ENCODE data around the gene RNF34. TPM values are rescaled to one million over a fixed set of nuclear protein-coding genes. Genes with fewer than 3 reads are reported as not detected.

The RNF34 gene
- total RNA-seq, 4 donors from 2014 or later, result 46.8 to 63.2 (median 49.8) TPM

- Histone ChIP-seq H3K4me3 (no peak overlapping the region), H3K9me3 (no peaks in the 10 kb centered on the region), H3K36me3 (no peaks in the 10 kb centered on the region), H3K4me1 (peaks cover 3 to 23% (median 17%) of the 10 kb centered on the region in 4 donors), H3K27me3 (no peaks in the 10 kb centered on the region), H3K27ac (no peak overlapping the region)
- 90% methylated on average over 23 of the region's 23 CpGs; no CpG with 5 or more reads in 1 of the 2 donors for WGBS, 2 donors (ENCODE audit: low coverage in 1 of 2)
- no peak for DNase-seq
- intact Hi-C loops (cut with DNase I; ENCODE audit: low total_unique reads), result no loop called here
- in situ Hi-C loops (cut with MboI; ENCODE audit: low pct_ligation_motif_present in 1 of 4, low pct_unique_long_range_greater_than_20kb in 1 of 4, low sequenced_read_pairs in 3 of 4), result no loop called here
- no peak for TF ChIP-seq POLR2A (IDR thresholded peaks at IDR 0.05)
- no peak for TF ChIP-seq CTCF (IDR thresholded peaks at IDR 0.05)
- no peak for TF ChIP-seq POLR2AphosphoS5 (IDR thresholded peaks at IDR 0.05)
- TF ChIP-seq EP300 (IDR thresholded peaks at IDR 0.05; ENCODE audit: low read depth), result no peak
Observed at GRCh38 chr12:121455766-121456420, 56.0 kb downstream of the RNF34 start.

- in situ Hi-C loops (cut with MboI; ENCODE audit: low pct_ligation_motif_present in 1 of 4, low pct_unique_long_range_greater_than_20kb in 1 of 4, low sequenced_read_pairs in 3 of 4), result no loop called here
- H3K4me3 ChIP-seq, result no peak overlapping the region
- intact Hi-C loops (cut with DNase I; ENCODE audit: low total_unique reads), result no loop called here
- peaks cover 3 to 18% (median 15%) of the 10 kb centered on the region in 4 donors for H3K4me1 ChIP-seq
- DNase-seq, result no peak
- no peaks in the 10 kb centered on the region for H3K27me3 ChIP-seq
- H3K9me3 ChIP-seq, result no peaks in the 10 kb centered on the region
- H3K36me3 ChIP-seq, result no peaks in the 10 kb centered on the region
- no peak for TF ChIP-seq EP300 (IDR thresholded peaks at IDR 0.05; ENCODE audit: low read depth)
- WGBS, 2 donors (ENCODE audit: low coverage in 1 of 2), result 88 to 100% methylated on average over 1 to 8 of the region's 8 CpGs
- H3K27ac ChIP-seq, result no peak overlapping the region
Observed at GRCh38 chr12:121456551-121456950, 56.6 kb downstream of the RNF34 start.

- H3K36me3 ChIP-seq, result no peaks in the 10 kb centered on the region
- no peaks in the 10 kb centered on the region for H3K27me3 ChIP-seq
- WGBS, 2 donors (ENCODE audit: low coverage in 1 of 2), result 77 to 86% methylated on average over 5 of the region's 5 CpGs
- H3K9me3 ChIP-seq, result no peaks in the 10 kb centered on the region
- no peak for DNase-seq
- H3K4me1 ChIP-seq, result peaks cover 0 to 10% (median 10%) of the 10 kb centered on the region in 4 donors
- TF ChIP-seq POLR2AphosphoS5 (IDR thresholded peaks at IDR 0.05) (no peak), CTCF (IDR thresholded peaks at IDR 0.05) (no peak), EP300 (IDR thresholded peaks at IDR 0.05; ENCODE audit: low read depth) (no peak), POLR2A (IDR thresholded peaks at IDR 0.05) (no peak)
- in situ Hi-C loops (cut with MboI; ENCODE audit: low pct_ligation_motif_present in 1 of 4, low pct_unique_long_range_greater_than_20kb in 1 of 4, low sequenced_read_pairs in 3 of 4), result no loop called here
- H3K4me3 ChIP-seq, result no peak overlapping the region
- intact Hi-C loops (cut with DNase I; ENCODE audit: low total_unique reads), result no loop called here
- H3K27ac ChIP-seq, result no peak overlapping the region
Observed at GRCh38 chr12:121461048-121461447, 61.1 kb downstream of the RNF34 start.

- no peak for DNase-seq
- no peaks in the 10 kb centered on the region for H3K27me3 ChIP-seq
- intact Hi-C loops (cut with DNase I; ENCODE audit: low total_unique reads), result no loop called here
- in situ Hi-C loops (cut with MboI; ENCODE audit: low pct_ligation_motif_present in 1 of 4, low pct_unique_long_range_greater_than_20kb in 1 of 4, low sequenced_read_pairs in 3 of 4), result no loop called here
- no peaks in the 10 kb centered on the region for H3K9me3 ChIP-seq
- no peak overlapping the region for H3K27ac ChIP-seq
- no peaks in the 10 kb centered on the region for H3K36me3 ChIP-seq
- H3K4me3 ChIP-seq, result no peak overlapping the region
- WGBS, 2 donors (ENCODE audit: low coverage in 1 of 2), result 98% methylated on average over 13 of the region's 13 CpGs; no CpG with 5 or more reads in 1 of the 2 donors
- no peak for TF ChIP-seq EP300 (IDR thresholded peaks at IDR 0.05; ENCODE audit: low read depth)
- TF ChIP-seq POLR2A (IDR thresholded peaks at IDR 0.05), result no peak
- TF ChIP-seq CTCF (IDR thresholded peaks at IDR 0.05), result no peak
- no peak for TF ChIP-seq POLR2AphosphoS5 (IDR thresholded peaks at IDR 0.05)
- peaks cover 0 to 24% (median 19%) of the 10 kb centered on the region in 4 donors for H3K4me1 ChIP-seq
Observed at GRCh38 chr12:121464331-121464730, 64.4 kb downstream of the RNF34 start.
